ENCODE data around the gene CLCNKA.
A peak's percentile ranks its signal among the peaks of the same experiment; 100 is the strongest.
"Not testable (repeated sequence)": the region's sequence is repeated elsewhere in the genome, so short reads cannot be mapped to it uniquely, and the experiment has no call there.

CLCNKA gene

DNA sequence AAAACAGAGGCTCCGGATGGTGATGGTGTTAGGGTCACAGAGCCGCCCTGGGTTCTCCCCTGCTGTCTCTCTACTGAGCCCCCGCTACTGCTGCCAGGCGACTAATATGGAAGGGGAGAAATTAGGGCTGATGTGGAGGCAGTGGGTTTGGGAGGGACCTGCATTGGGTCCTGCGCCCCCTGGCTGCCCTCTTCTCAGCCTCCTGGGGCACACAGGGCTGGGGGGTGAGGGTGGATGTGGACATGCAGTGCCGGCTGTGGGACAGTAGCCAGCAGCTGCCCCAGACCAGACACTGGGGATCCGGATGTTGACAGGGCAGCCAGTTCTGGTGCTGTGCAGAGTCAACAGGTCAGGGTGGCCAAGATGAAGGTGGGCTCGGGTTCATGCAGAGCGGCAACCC is 20.3 kb downstream of the CLCNKA start:
- DNase-seq (ENCODE audit: low spot score): no peak

DNA sequence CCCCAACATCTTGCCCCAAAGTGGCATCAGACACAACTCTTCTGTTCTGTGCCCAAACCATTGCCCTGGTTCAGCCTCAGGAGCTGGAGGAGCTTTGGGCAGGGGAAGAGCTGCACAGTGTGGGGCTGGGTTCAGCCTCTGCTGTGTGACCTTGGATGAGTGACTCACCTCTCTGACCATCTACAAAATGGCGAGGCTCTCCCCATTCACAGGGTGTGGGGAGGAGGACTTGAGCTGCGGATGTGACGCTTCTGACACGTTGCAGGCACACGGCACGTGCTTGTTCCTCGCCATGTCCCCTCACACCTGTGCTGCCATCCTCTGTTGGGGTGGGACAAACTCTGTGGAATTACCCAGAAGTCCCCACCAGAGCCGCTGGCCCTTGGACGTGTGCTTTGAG is 20.8 kb downstream of the CLCNKA start:
- not testable (repeated sequence) for DNase-seq (ENCODE audit: low spot score)

DNA sequence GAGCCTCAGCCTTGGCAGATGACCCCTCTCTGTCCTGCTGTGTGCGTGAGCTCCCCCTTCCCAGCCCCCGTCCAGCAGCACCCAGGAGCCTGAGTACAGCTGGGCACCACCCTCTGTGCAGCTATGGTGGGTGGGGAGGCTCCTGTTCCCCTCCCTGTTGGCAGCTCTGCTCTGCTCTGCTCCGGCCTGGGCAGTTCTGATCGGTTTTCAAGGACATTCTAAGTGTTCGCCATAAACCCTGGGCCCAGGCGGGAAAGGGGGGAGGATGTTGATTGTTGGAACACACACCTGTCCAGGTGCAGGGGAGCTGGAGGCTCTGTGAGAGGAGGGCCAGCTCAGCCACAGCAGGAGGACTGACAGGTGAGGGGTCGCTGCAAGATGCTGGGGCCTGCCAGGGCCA is 21.7 kb downstream of the CLCNKA start, which contains the start of gene CLCNKB:
TSS of gene CLCNKB (plus strand) at position 262 of the 400 bp plus-strand sequence. CDS start 711 bp downstream, outside the sequence.
- DNase-seq (ENCODE audit: low spot score): no peak

DNA sequence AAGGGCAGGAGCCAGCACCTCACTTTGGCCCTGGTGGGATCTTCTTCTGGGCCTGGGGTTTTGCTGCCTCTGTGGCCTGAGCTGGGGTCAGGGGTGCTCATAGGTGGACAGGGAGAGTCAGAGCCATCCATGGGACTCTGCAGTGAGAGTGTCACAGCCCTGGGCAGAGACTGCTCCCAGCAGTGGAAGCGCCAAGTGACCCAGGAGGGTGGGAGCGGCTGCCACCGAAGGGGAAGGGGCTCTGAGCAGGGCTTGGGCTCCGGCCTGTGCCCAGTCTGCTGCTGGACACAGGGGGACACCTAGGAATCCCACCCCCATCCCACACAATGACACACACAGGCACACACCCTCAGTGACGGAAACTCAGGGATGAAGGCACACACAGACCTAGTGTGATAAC is 22.1 kb downstream of the CLCNKA start:
- DNase-seq (ENCODE audit: low spot score): no peak

DNA sequence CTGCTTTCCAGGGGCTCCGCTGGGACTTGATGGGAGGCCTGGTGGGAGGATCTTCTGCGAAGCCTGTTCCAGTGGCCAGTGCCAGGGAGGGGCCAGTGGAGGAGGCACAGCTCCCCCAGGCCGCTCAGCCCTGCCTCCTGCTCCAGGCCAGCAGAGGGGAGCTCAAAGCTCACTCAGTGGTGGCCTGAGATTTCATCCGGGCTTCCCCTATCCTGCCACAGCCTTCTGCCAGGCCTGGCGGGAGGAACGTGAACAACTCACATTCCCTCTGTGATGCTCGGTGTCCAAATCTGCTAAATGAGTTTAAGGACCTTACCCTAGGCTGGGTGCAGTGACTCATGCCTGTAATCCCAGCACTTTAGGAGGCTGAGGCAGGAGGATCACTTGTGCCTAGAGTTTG is 25.0 kb downstream of the CLCNKA start:
- no peak for DNase-seq (ENCODE audit: low spot score)

DNA sequence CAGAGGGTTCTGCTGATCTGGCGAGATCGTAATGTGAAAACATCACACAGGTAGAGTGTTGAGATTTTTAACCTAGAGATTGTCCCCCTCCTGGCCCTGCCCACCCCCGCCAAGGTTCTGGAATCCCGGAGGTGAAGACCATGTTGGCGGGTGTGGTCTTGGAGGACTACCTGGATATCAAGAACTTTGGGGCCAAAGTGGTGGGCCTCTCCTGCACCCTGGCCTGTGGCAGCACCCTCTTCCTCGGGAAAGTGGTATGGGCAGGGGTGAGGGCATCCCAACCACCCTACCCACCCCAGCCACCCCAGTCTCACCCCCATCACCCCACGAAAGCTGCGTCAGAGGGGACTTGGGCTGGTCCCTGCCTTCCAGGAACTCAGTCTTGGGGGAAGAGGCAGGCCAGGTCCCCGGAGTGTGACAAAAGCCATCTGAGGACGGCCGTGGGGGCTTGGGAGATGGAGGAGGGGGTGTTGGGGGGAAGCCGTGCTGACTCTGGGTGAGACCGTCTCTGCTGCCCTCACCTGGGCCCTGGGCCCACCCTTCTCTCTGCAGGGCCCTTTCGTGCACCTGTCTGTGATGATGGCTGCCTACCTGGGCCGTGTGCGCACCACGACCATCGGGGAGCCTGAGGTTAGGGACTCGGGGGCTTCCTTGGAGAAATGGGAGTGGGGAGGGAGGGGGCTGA is 26.1 kb downstream of the CLCNKA start:
- DNase-seq (ENCODE audit: low spot score): no peak

GRCh38 chr1:16048573-16049189 is 26.8 kb downstream of the CLCNKA start:
- DNase-seq (ENCODE audit: low spot score): peak; percentile 22

- DNase-seq (ENCODE audit: low spot score): no peak
Observed at GRCh38 chr1:16050328-16050727, 28.5 kb downstream of the CLCNKA start.

DNA sequence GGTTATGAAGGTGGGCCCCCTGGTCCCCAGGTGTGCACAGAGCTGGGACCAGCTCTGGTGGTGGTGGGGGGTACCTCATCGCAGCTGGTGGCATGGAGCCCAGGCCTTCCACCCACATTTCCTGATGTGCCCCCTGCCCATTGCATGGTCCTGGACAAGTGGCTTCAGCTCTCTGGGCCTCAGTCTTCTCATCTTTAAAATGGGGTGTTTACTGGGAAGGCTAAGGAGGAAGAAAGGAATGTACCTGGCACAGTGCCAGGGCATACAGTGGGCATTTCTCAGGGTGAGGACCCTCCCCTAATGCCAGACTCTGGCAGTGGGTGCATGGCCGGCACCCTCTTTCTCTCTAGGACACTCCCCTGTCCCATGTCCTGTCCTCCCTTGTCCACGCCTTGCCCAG is 29.2 kb downstream of the CLCNKA start:
- DNase-seq (ENCODE audit: low spot score): no peak

DNA sequence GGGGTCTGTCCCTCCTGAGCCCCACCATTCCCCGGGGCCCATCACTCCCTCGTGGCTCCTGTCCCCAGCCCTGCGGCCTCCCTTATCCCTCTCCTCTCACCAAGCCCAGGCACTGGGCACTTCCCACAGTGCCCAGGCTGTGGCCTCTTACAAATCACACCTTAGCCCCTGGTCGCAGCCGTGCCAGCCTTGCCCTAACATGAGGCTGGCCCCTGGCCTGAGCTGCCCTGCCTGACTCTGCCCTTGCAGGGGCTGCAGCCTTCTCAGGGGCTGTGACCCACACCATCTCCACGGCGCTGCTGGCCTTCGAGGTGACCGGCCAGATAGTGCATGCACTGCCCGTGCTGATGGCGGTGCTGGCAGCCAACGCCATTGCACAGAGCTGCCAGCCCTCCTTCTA is 30.1 kb downstream of the CLCNKA start:
- not testable (repeated sequence) for DNase-seq (ENCODE audit: low spot score)

DNA sequence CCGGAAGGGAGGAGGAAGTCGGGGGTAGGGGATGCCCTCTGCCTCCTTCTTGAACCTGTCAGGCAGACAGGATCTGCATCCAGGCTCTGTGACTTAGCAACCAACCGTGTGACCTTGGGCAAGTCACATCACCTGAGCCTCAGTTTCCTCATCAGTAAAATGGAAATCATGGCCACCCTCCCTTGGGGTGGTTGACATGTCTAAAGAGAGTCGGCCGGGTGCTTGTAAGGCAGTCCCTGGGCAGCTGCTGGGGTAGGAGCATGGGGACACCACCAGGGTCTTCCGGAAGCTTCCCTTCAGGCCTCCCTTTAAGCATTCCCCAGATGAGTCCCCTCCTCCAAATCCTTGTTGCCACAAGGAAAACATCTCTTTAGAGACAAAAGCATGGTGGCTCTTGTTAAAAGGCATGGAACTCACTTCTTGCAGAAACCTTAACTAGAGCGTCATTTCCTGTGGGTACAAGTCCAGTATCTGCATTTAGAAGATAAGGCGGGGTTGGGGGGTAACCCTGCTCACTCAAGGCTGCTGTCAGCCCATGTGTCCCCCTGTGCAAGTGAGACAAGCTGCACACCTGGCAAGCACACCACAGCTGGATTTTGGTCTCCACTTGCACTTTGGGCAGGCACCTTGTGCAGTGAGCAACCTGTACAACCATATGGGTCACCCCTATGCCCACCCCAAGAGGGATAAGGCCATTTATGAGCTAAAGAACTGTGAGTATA is 32.1 kb downstream of the CLCNKA start:
- no peak for DNase-seq (ENCODE audit: low spot score)

GRCh38 chr1:16054598-16055540 is 33.0 kb downstream of the CLCNKA start:
- no peak for DNase-seq (ENCODE audit: low spot score)

DNA sequence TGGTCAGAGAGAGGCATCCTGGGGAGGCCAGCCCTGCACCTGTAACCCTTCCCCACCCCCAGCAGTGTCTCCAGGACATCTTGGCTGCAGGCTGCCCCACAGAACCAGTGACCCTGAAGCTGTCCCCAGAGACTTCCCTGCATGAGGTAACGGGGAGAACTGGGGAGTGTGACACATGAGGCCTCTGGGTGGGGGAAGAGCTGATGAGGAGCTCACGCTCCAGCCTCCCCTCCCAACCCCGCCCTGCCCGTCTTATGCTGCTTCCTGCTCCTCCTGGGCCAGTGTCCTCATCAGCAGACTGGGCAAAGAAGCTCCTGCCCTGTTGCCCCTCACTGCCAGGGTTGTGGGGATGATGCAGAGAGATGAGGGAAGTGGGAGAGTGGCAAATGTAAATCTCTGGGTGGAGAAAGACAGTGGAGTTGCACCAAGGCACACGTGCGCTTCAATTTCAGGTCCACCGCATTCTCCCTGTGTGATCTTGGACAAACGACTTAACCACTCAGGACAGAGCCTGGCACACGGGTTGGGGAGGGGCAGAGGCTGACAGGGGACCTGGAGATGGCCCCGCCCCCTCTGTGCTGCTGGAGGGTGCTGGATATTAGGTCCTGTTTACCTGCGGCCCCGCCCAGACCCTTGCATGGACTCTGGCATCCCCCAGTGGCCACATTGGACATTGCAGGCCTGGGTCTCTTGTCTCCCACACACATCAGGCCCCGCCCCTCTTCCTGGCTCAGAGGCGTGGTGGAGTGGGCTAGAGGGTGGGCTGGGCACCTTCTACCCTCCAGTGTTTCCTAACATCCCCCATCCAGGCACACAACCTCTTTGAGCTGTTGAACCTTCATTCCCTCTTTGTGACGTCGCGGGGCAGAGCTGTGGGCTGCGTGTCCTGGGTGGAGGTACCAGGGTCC is 34.0 kb downstream of the CLCNKA start:
- DNase-seq (ENCODE audit: low spot score): peak; percentile 82

- not testable (repeated sequence) for DNase-seq (ENCODE audit: low spot score)
Observed at GRCh38 chr1:16056521-16056912, 34.7 kb downstream of the CLCNKA start.

GRCh38 chr1:16057314-16057915 is 35.6 kb downstream of the CLCNKA start:
- not testable (repeated sequence) for DNase-seq (ENCODE audit: low spot score)

- DNase-seq (ENCODE audit: low spot score): not testable (repeated sequence)
Observed at GRCh38 chr1:16058394-16059120, 36.7 kb downstream of the CLCNKA start.

GRCh38 chr1:16061266-16061665 is 39.4 kb downstream of the CLCNKA start:
- no peak for DNase-seq (ENCODE audit: low spot score)

DNA sequence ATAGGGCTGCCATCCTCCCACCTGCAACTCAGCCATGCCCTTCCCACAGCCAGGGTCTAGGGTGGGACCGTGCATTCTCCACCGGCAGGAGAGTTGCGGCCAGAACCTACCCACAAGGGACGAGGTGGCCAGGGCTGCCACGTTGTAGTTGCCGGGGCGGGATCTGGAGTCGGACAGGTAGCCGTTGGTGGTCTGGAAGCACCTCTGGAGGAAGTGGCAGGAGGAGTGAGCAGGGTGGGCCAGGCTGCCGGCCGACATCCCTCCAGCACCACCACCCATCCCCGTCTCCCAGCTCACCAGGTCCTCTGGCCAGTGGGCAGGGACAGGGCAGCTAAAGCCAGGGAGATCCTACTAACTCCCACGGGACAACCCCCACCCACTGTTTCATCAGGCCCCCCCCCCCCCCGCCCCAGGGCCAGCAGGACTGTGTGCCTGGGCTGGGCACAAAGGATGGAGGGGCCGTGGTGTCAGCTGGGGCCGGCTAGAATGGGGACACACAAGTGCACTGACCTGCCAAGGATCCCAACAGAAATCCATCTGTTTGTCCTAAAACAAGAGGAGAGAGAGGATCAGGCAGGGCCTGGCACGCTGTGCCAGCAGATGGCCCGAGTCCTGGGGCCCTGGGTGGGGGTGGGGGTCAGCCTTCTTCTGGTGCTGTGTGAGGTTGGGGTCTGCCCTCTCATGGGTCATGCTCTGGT is 40.3 kb downstream of the CLCNKA start:
- not testable (repeated sequence) for DNase-seq (ENCODE audit: low spot score)

DNA sequence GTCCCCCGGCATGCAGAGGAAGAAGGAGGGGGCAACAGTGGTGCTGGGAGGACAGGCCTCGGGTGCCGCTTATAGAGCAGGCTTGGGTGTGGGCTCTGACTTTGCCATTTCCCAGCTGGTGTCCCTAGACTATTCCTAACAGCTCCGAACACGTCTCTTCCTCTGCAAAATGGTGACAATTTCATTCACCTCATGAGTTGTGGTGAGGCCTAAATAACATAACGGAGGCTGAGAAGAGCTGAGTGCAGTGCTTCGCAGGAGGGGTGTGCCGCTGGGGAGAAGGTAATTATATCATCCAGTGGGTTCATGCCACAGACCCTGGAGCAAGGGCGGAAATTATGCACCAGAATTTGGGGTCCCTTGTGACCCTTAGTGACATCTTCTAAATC is 40.8 kb downstream of the CLCNKA start:
- not testable (repeated sequence) for DNase-seq (ENCODE audit: low spot score)
